ENCODE measurements around the gene CBX1. TPM values are rescaled to one million over a fixed set of nuclear protein-coding genes. Genes with fewer than 3 reads are reported as not detected.

The CBX1 gene
- total and polyA plus RNA-seq, 2 of the 13 experiments (the other 11 are each of a cell fraction or from before 2014, with no cell fraction given) = 17.8 to 108 TPM

DNA sequence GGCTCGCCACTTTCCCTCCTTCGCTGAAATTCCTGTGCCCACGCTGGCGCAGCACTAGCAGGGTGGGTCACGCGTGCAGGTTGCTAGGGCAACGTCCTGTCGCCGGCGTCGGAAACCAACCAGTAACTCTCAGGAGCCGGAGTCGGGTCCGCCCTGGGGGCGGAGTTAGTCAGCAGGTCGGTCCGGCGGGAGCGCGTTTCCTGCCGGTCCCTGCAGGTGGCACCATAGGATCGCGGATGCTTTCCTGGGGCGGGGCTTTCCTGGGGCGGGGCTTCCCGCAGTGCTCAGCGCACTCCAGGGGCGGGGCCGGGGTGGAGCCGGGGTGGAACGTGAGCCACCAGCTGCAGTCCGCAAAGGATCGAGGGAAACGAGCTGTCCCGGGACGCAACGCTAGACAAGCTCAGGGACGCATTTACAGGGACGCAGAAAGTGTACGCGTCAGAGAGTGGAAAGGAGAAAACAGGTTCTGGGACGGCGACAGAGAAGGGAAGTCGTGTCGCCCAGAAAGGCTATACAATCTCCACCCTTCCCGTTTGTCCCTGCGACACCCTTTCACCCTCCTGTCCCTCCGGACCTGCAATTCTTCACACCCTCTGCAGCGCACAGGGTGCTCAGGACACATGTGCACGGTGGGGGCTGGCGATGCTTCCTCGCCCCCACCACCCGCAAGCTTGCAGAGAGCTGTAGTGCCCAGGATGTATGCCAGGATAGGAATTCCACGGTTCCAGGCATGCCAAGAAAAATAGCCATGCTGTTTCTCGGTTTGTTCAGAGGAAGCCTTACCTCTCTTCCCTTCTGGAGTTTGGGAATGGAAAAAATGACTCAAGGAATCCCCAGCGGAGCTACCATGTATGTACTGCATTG lies 76.0 kb downstream of the CBX1 start (continued):
- TF ChIP-seq ZNF724P (CRISPR knock-in tag; IDR thresholded peaks at IDR 0.05; ENCODE audit: borderline replicate concordance) (peak; percentile 60; the same call in 1 of the 2 replicates), SP140L (CRISPR knock-in tag; IDR thresholded peaks at IDR 0.05; ENCODE audit: borderline replicate concordance) (no peak), ZNF382 (CRISPR knock-in tag; IDR thresholded peaks at IDR 0.05; ENCODE audit: borderline replicate concordance) (no peak), ZBTB34 (CRISPR knock-in tag; IDR thresholded peaks at IDR 0.05) (no peak), ZNF180 (CRISPR knock-in tag; IDR thresholded peaks at IDR 0.05; ENCODE audit: borderline replicate concordance, low read depth) (0 out of 2 replicates have a peak, but pooled peaks have one; percentile 39), NCOA1 (CRISPR knock-in tag; IDR thresholded peaks at IDR 0.05) (0 out of 2 replicates have a peak, but pooled peaks have one; percentile 64), NPAS2 (CRISPR knock-in tag; IDR thresholded peaks at IDR 0.05; ENCODE audit: borderline replicate concordance) (no peak), THYN1 (CRISPR knock-in tag; IDR thresholded peaks at IDR 0.05; ENCODE audit: borderline replicate concordance, low read depth) (no peak), RBM22 (optimal IDR thresholded peaks at IDR 0.05; ENCODE audit: low read length) (peak; percentile 97), ATF7-NPFF (CRISPR knock-in tag; IDR thresholded peaks at IDR 0.05; ENCODE audit: low read depth) (no peak; the same call in 1 of the 2 replicates), TCF12 (IDR thresholded peaks at IDR 0.05) (no peak), TCF12 (CRISPR knock-in tag; IDR thresholded peaks at IDR 0.05) (no peak), NFKB2 (CRISPR knock-in tag; IDR thresholded peaks at IDR 0.05; ENCODE audit: borderline replicate concordance) (peak; percentile 59; the same call in 1 of the 2 replicates), BATF2 (CRISPR knock-in tag; IDR thresholded peaks at IDR 0.05) (no peak; the same call in 1 of the 2 replicates), ZBTB1 (CRISPR knock-in tag; IDR thresholded peaks at IDR 0.05; ENCODE audit: borderline replicate concordance) (0 out of 2 replicates have a peak, but pooled peaks have one; percentile 27), ZNF816 (CRISPR knock-in tag; IDR thresholded peaks at IDR 0.05; ENCODE audit: borderline replicate concordance) (no peak), SRY (CRISPR knock-in tag; IDR thresholded peaks at IDR 0.05) (peak; percentile 37; the same call in 1 of the 2 replicates), ATF1 (CRISPR knock-in tag; IDR thresholded peaks at IDR 0.05) (no peak), ZNF138 (CRISPR knock-in tag; IDR thresholded peaks at IDR 0.05; ENCODE audit: low read depth) (no peak), ZNF24 (IDR thresholded peaks at IDR 0.05) (no peak), ATF5 (CRISPR knock-in tag; IDR thresholded peaks at IDR 0.05; ENCODE audit: low read depth) (no peak), ZSCAN22 (CRISPR knock-in tag; IDR thresholded peaks at IDR 0.05) (no peak)
- TF ChIP-seq, protein P1, sequence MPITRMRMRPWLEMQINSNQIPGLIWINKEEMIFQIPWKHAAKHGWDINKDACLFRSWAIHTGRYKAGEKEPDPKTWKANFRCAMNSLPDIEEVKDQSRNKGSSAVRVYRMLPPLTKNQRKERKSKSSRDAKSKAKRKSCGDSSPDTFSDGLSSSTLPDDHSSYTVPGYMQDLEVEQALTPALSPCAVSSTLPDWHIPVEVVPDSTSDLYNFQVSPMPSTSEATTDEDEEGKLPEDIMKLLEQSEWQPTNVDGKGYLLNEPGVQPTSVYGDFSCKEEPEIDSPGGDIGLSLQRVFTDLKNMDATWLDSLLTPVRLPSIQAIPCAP (CRISPR knock-in tag; IDR thresholded peaks at IDR 0.05; ENCODE audit: low read depth) = no peak
- TF ChIP-seq, protein P2, sequence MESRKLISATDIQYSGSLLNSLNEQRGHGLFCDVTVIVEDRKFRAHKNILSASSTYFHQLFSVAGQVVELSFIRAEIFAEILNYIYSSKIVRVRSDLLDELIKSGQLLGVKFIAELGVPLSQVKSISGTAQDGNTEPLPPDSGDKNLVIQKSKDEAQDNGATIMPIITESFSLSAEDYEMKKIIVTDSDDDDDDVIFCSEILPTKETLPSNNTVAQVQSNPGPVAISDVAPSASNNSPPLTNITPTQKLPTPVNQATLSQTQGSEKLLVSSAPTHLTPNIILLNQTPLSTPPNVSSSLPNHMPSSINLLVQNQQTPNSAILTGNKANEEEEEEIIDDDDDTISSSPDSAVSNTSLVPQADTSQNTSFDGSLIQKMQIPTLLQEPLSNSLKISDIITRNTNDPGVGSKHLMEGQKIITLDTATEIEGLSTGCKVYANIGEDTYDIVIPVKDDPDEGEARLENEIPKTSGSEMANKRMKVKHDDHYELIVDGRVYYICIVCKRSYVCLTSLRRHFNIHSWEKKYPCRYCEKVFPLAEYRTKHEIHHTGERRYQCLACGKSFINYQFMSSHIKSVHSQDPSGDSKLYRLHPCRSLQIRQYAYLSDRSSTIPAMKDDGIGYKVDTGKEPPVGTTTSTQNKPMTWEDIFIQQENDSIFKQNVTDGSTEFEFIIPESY (CRISPR knock-in tag; IDR thresholded peaks at IDR 0.05) = no peak
